Ovary (tissue), 9 donors: ENCODE measurements around the gene SORBS1. TPM values are rescaled to one million over a fixed set of nuclear protein-coding genes. Genes with fewer than 3 reads are reported as not detected.
A peak's percentile ranks its signal among the peaks of the same experiment; 100 is the strongest.

Experiments
- DNase-seq, 5 donors: peaks; one replicate each; pipeline ENCODE4 v3.0.0-alpha.2; 2019 to 2020
- H3K27ac ChIP-seq, 2 donors: fragments of 200-600 bp; one replicate each; pipeline versions ENCODE4 v1.5.1 to v1.8.0; 2019 to 2022
- H3K27me3 ChIP-seq: fragments of 200-600 bp; one replicate; pipeline ENCODE4 v1.8.0; 2022
- H3K36me3 ChIP-seq: fragments of 200-600 bp; sonication (generic); one replicate; pipeline ENCODE4 v1.5.1; 2019
- H3K4me1 ChIP-seq: one replicate; pipeline ENCODE4 v1.8.1; 2013; ENCODE audit warnings: mild to moderate bottlenecking, moderate library complexity; ENCODE audit not compliant: insufficient read depth
- H3K4me3 ChIP-seq: fragments of 200-600 bp; sonication (generic); one replicate; pipeline ENCODE4 v1.5.1; 2017
- H3K9me3 ChIP-seq, 2 donors: fragments of 200-600 bp in 1 of 2; sonication (generic) in 1 of 2; one replicate each; pipeline versions ENCODE4 v1.5.1 to v1.8.1; 2013 to 2019; ENCODE audit warnings: mild to moderate bottlenecking in 1 of 2, moderate library complexity in 1 of 2
- EP300 ChIP-seq: sonication (generic); formaldehyde crosslinking; IDR thresholded peaks from one replicate; pipeline ENCODE4 v1.6.1; 2017; ENCODE audit warnings: antibody characterized with exemption
- POLR2A ChIP-seq: fragments of 450-650 bp; IDR thresholded peaks from one replicate; pipeline ENCODE4 v1.6.1; 2017; ENCODE audit warnings: antibody characterized with exemption, mild to moderate bottlenecking, moderate library complexity
- WGBS, 3 donors: extraction: QIAGEN DNeasy Blood & Tissue Kit in 1 of 3; methylation state at CpG; one replicate each; pipeline versions ENCODE4 v1.1.5 to v1.1.7; 2013 to 2017; 5-methylcytosine and 5-hydroxymethylcytosine counted together
- intact Hi-C, 4 donors: fragments of 100-400 bp; cut with DNase I; formaldehyde crosslinking; loops; one replicate each; pipeline versions ENCODE4 v1.11.0 to v1.15.1; 2022 to 2023
- polyA plus RNA-seq, 2 donors: library from polyadenylated mRNA; stranded (reverse); fragments of 200-250 nt in 1 of 2; fragments of 350-450 nt in 1 of 2; fragmentation: Illumina TruSeq in 1 of 2; extraction: RNeasy Lipid Tissue Mini Kit (QIAGEN cat#74804) in 1 of 2; gene quantifications; one replicate each; pipeline ENCODE4 v1.2.3, GENCODE V29; 2013 to 2014
- total RNA-seq, 7 donors: library from RNA; depleted of rRNA in 2 of 7; stranded (reverse); fragments of >200 nt in 2 of 7; fragmentation: NEBNext Ultra II Directional in 3 of 7; extraction: Animal tissue kit (Norgen Biotek cat#: 25700) in 3 of 7; gene quantifications; one replicate each; pipeline versions ENCODE4 v1.1.0 to v1.2.4, GENCODE V29; 2016 to 2023
- TF ChIP-seq, protein P1 (sequence below), 3 donors: fragments of 450-650 bp in 2 of 3; fragments of 200-600 bp in 1 of 3; IDR thresholded peaks; one replicate each; pipeline versions ENCODE4 v1.5.1 to v1.8.0; 2016 to 2022; ENCODE audit warnings: antibody characterized with exemption in 3 of 3, mild to moderate bottlenecking in 1 of 3
- donor health status: DM: no; HTN: no; CAD: no; lungs with moderate emphysema.
- donor health status: DM: no; HTN: no; CAD: no.
- donor health status: Bipolar disorder and iron deficiency.
- donor health status: DM: yes; HTN: yes; CAD: no.
- donor health status: DM: no; HTN: no; CAD: no.
- donor health status: DM: yes; HTN: yes; CAD: no.

The SORBS1 gene
- total and polyA plus RNA-seq, 9 donors, result 10.7 to 156 (median 20.0) TPM

GRCh38 chr10:95423164-95424005, 137.8 kb downstream of the SORBS1 start:
- no peaks in the 10 kb centered on the region for H3K36me3 ChIP-seq
- H3K9me3 ChIP-seq, result no peaks in the 10 kb centered on the region
- H3K4me3 ChIP-seq, result no peak overlapping the region
- no peaks in the 10 kb centered on the region for H3K27me3 ChIP-seq
- H3K27ac ChIP-seq, result no peak overlapping the region
- intact Hi-C loops, result no loop called here
- TF ChIP-seq POLR2A, result no peak
- TF ChIP-seq EP300, result no peak
- TF ChIP-seq, protein P1, sequence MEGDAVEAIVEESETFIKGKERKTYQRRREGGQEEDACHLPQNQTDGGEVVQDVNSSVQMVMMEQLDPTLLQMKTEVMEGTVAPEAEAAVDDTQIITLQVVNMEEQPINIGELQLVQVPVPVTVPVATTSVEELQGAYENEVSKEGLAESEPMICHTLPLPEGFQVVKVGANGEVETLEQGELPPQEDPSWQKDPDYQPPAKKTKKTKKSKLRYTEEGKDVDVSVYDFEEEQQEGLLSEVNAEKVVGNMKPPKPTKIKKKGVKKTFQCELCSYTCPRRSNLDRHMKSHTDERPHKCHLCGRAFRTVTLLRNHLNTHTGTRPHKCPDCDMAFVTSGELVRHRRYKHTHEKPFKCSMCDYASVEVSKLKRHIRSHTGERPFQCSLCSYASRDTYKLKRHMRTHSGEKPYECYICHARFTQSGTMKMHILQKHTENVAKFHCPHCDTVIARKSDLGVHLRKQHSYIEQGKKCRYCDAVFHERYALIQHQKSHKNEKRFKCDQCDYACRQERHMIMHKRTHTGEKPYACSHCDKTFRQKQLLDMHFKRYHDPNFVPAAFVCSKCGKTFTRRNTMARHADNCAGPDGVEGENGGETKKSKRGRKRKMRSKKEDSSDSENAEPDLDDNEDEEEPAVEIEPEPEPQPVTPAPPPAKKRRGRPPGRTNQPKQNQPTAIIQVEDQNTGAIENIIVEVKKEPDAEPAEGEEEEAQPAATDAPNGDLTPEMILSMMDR (IDR thresholded peaks at IDR 0.05), result no peak
- no peak for DNase-seq
- H3K4me1 ChIP-seq, result no peaks in the 10 kb centered on the region
- WGBS, 3 donors, result 66 to 74% (median 69%) methylated on average over 6 of the region's 6 CpGs

- no peaks in the 10 kb centered on the region for H3K27me3 ChIP-seq
- TF ChIP-seq, protein P1 (IDR thresholded peaks at IDR 0.05), result no peak
- no peak for TF ChIP-seq EP300
- no peak for TF ChIP-seq POLR2A
- H3K27ac ChIP-seq, result no peak overlapping the region
- no peak for DNase-seq
- WGBS, 3 donors, result 88 to 91% (median 89%) methylated on average over 3 of the region's 3 CpGs
- intact Hi-C loops, result no loop called here
- no peaks in the 10 kb centered on the region for H3K9me3 ChIP-seq
- no peaks in the 10 kb centered on the region for H3K36me3 ChIP-seq
- H3K4me3 ChIP-seq, result no peak overlapping the region
- no peaks in the 10 kb centered on the region for H3K4me1 ChIP-seq
Measured at GRCh38 chr10:95422233-95422632, 138.9 kb downstream of the SORBS1 start.

- no peaks in the 10 kb centered on the region for H3K27me3 ChIP-seq
- H3K27ac ChIP-seq, result no peak overlapping the region
- H3K4me3 ChIP-seq, result no peak overlapping the region
- intact Hi-C loops, result no loop called here
- DNase-seq, result no peak
- H3K4me1 ChIP-seq, result no peaks in the 10 kb centered on the region
- no peak for TF ChIP-seq POLR2A
- TF ChIP-seq, protein P1 (IDR thresholded peaks at IDR 0.05), result no peak
- TF ChIP-seq EP300, result no peak
- H3K36me3 ChIP-seq, result no peaks in the 10 kb centered on the region
- WGBS, 3 donors, result 90 to 96% (median 96%) methylated on average over 3 of the region's 3 CpGs
- no peaks in the 10 kb centered on the region for H3K9me3 ChIP-seq
Measured at GRCh38 chr10:95421782-95422181, 139.4 kb downstream of the SORBS1 start.

- Histone ChIP-seq H3K36me3 (no peaks in the 10 kb centered on the region), H3K27me3 (no peaks in the 10 kb centered on the region), H3K27ac (peak overlapping the region in 1 of 2 donors; percentile 1), H3K4me1 (no peaks in the 10 kb centered on the region), H3K4me3 (no peak overlapping the region), H3K9me3 (no peaks in the 10 kb centered on the region)
- 71 to 80% (median 76%) methylated on average over 3 of the region's 3 CpGs for WGBS, 3 donors
- intact Hi-C loops, result no loop called here
- no peak for TF ChIP-seq POLR2A
- TF ChIP-seq, protein P1 (IDR thresholded peaks at IDR 0.05), result no peak
- TF ChIP-seq EP300, result no peak
- DNase-seq, result no peak
Measured at GRCh38 chr10:95419399-95419798, 141.8 kb downstream of the SORBS1 start.
